Inferior parietal cortex (tissue), 1 donor: ENCODE results near the gene ARMC5.

Experiments
- DNase-seq: peaks from one replicate; pipeline ENCODE4 v3.0.0-alpha.2; 2016; ENCODE audit errors: extremely low spot score

ARMC5 gene

GRCh38 chr16:31461201-31461920 lies 2.1 kb downstream of the ARMC5 start:
- no peak for DNase-seq

DNA sequence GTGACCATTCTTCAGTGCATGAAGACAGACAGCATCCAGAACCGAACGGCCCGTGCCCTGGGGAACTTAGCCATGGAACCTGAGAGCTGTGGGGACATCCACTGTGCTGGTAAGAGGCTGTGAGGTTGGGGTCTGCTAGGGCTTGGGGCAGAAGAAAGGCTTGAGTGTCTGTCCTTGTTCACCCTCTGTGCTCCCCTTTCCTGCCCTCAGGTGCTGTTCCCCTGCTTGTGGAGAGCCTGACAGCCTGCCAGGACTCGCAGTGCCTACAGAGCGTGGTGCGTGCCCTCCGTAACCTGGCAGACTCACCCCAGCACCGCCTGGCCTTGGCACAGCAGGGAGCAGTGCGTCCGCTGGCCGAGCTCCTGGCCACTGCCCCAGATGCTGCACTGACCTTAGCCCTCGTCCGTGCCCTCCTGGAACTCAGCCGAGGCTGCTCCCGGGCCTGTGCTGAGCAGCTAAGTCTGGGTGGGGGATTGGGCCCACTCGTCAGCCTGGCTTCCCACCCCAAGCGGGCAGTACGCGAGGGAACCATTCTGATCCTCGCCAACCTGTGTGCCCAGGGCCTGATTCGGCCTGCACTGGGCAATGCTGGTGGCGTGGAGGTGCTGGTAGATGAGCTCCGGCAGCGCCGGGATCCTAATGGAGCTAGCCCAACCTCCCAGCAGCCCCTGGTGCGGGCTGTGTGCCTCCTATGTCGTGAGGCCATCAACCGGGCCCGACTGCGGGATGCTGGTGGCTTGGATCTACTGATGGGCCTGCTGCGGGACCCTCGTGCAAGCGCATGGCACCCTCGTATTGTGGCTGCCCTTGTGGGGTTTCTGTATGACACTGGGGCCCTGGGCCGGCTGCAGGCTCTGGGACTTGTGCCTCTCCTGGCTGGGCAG lies 2.9 kb downstream of the ARMC5 start:
- no peak for DNase-seq

DNA sequence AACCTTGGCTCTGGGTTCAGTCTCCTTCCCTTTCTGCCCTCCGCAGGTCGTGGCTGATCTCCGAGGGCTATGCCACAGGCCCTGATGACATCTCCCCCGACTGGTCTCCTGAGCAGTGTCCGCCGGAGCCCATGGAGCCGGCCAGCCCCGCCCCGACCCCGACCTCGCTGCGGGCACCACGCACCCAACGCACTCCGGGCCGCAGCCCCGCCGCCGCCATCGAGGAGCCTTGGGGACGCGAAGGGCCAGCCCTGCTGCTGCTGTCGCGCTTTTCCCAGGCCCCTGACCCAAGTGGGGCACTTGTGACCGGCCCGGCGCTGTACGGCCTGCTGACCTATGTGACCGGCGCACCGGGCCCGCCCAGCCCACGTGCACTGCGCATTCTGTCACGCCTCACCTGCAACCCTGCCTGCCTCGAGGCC lies 5.1 kb downstream of the ARMC5 start:
- DNase-seq: no peak

DNA sequence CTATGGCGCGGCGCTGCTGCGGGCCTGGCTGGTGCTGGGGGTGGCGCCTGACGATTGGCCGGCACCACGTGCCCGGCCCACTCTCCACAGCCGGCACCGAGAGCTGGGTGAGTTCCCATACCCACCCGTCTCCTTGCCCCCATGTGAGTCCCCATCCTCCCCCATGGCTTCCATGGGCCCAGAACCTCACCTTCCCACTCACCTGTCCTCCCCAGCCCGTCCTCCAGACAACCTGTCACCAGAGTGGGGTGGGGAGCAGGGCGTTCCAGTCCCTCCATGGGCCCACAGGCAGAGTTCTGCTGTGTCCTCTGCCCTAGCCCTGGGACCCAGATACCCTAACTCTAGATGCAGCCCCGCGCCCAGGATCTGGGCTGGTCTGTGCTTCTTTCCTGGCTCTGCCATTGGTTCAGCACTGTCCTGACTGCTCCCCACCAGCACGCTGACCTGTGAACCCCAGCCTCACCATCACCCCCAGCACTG lies 5.5 kb downstream of the ARMC5 start:
- no peak for DNase-seq

- DNase-seq: no peak
Measured at GRCh38 chr16:31465788-31466370, 6.6 kb downstream of the ARMC5 start.

DNA sequence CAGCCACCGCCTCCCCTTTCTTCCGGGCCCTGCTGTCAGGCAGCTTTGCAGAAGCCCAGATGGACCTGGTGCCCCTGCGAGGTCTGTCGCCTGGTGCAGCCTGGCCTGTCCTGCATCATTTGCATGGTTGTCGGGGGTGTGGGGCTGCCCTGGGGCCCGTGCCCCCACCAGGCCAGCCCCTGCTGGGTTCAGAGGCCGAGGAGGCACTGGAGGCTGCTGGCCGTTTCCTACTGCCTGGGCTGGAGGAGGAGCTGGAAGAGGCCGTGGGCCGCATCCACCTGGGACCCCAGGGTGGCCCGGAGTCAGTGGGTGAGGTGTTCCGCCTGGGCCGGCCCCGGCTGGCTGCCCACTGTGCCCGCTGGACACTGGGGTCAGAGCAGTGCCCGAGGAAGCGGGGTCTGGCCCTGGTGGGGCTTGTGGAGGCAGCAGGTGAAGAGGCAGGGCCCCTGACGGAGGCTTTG lies 7.1 kb downstream of the ARMC5 start:
- DNase-seq: no peak

DNA sequence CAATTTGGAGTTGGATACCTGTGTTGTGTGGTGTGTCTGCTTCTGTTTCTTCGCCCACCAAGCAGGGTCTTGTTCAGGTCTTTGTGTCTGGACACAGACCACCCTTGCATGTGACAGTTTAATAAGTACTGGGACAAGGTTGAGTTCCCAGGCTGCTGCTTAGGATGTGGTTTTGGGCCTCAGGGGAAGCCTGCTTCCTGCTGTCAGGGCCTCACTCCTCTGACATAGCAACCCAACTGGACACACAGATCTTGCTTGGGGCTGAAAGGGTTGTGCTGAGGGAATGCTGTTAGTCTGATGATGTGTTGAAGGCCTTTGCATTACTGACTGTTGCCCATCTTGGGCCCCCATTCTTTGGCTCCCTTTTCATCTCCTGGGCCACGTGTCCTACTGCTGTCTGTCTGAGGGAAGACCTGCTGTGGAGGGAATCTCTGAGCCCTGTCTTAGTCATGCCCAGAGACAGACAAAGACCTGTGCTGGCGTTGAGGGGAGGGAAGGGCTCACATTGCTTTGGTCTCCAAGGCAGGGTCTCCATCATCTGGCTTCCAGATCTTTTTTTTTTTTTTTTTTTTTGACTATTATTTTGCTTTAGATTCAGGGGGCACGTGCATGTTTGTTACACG lies 8.0 kb downstream of the ARMC5 start:
- DNase-seq: no peak

DNA sequence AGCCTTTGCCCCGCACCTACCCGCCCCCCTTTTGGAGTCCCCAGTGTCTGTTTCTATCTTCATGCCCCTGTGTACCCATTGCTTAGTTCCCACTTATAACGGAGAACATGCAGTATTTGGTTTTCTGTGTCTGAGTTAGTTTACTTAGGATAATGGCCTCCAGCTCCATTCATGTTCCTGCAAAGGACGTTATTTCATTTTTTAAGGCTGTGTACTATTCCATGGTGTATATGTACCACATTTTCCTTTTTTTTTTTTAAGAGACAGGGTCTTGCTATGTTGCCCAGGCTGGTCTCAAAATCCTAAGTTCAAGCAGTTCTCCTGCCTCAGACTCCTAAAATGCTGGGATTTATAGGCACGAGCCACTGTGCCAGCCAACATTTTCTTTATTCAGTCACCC lies 8.6 kb downstream of the ARMC5 start:
- DNase-seq: no peak

DNA sequence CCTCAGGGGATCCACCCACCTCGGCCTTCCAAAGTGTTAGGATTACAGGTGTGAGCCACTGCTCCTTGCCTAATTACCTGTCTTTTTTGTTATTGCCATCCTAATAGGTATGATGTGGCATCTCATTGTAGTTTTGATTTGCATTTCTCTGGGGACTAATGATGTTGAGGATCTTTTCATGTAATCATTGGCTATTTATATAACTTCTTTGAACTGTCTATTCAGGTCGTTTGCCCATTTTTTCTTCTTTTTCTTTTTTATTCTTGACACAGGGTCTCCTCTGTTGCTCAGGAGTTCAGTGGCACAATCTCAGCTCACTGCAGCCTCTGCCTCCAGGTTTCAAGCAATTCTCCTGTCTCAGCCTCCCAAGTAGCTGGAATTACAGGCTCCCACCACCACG lies 11.3 kb downstream of the ARMC5 start:
- no peak for DNase-seq

DNA sequence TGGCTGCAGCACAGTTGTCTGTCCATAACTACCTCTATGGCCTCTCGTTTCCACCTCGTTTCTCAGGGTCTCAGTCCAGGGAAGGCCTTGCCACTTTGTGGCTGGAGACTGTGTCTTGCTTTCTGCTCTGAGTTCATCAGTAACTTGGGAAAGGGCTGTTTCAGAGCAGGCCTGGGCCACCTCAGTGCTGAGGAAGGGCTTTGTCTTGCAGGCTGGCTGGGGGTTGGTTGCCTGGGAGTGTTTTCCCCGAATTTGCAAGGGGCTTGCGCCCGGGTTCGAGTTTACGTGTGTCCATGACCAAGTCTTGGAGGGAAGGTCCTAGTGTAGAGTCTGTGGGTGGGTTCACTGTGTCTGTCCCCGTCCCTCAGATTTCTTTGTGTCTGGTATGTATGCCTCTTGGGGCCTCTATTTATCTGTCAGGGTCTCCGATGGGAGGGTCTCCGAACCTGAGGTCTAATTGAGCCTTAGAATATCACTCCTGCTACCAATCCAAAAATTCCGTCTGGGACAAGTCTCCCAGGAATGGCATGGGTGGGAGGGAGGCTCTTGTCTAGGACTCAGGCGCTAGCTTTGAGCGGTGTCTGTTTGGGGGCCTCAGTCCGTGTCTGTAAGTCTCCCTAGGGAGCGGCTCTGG lies 12.1 kb downstream of the ARMC5 start:
- no peak for DNase-seq

DNA sequence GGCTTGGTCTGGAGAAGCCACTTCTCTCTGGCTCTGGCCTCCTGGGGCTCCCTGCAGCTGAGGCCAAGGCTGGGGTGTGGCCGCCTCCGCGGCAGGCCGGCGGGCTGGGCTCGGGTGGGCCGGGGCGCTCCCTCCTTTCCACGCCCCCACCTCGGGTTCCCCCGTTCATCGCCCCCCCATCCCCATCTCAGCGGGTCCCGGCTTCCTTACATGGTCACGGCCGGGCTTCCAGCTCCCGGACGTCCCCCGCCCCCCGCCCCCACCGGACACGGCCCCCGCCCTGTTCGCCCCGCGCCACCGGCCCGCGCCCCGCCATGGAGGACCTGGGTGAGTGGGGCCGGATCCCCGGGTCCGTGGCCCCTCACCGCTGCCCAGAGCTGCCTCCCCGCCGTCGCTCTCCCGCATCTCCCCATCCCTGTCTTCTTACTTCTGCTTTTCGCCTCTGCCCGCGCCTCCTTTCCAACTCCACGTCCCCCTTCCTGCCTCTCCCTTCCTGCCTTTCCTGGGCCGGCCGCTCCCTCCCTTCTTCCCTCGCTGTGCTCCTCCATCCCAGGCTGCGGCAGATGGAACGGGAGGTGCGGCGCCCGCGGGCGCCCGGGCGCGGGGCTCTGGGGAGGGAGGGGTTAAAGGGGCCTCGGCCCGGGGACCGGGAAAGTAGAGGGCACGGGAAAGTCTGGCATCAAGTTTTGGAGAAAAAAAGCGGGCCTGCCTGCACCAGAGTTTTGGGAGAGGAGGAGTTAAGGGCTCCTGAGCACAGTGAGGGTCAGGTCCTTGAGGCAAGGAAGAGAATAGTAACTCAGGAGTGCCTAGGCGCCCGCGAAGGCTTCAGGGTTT lies 12.8 kb downstream of the ARMC5 start, which contains the start of gene TGFB1I1:
Gene TGFB1I1, plus strand, starts transcription at position 278 of the 834 bp plus-strand sequence. Its CDS starts 37 bp downstream, at position 315.
- no peak for DNase-seq

- no peak for DNase-seq
Measured at GRCh38 chr16:31472709-31473203, 13.5 kb downstream of the ARMC5 start.

DNA sequence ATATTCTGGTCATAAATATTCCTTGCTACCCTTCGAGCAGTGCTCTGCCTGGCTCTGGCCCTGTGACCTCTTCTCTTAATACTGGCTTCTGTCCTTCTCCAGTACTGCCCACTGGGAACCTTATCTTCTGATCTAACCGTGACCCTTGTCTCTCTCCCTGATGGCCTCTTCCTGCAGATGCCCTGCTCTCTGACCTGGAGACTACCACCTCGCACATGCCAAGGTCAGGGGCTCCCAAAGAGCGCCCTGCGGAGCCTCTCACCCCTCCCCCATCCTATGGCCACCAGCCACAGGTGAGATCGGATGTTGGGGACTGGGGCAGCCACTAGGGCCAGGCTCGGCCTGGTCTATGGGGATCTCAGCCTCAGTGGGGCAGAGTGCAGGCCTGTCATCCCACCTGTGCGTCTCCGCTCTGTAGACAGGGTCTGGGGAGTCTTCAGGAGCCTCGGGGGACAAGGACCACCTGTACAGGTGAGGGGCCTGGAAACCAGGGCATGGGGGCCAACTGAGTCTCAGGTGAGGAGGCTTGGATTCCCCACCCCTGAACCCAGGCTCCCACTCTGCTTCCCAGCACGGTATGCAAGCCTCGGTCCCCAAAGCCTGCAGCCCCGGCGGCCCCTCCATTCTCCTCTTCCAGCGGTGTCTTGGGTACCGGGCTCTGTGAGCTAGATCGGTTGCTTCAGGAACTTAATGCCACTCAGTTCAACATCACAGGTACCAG lies 14.1 kb downstream of the ARMC5 start:
- DNase-seq: no peak

GRCh38 chr16:31474173-31474714 lies 14.9 kb downstream of the ARMC5 start:
- no peak for DNase-seq

DNA sequence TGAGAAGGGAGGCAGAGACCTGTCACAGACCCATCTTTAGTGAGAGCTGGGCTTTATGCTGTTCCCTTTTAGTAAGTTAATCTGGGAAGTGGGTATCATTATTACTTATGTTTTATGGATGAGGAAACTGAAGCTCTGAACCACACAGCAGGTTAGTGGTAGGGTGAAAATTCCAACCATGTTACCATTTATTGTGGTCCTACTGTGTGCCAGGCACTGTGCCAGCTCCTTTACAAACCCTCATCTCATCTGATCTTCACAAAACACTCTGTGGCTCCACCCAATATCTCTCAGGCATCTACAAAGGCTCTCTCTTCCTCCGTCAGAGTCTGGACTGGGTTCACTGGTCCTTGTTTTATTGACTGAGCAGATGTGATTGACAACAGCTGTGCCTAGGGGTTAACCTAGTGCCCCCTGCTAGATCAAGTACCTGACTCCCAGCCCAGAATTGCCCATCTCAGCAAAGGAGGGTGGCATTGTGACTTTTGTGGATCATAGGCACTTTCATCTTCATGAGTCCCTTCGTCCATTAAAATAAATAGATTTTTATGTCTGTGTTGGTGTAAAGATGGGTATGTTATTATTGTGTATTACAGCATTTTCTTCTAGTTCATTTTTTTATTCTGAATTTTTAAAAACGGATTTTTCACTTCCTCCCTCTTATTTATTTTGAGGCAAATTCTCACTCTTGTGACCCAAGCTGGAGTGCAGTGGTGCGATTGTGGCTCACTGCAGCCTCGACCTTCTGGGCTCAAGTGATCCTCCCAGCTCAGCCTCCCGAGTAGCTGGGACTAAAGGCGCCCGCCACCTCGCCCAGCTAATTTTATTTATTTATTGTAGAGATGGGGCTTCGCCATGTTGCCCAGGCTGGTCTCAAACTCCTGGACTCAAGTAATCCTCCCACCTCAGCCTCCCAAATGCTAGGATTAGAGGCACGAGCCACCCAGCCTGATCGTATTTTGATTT lies 15.8 kb downstream of the ARMC5 start:
- no peak for DNase-seq

DNA sequence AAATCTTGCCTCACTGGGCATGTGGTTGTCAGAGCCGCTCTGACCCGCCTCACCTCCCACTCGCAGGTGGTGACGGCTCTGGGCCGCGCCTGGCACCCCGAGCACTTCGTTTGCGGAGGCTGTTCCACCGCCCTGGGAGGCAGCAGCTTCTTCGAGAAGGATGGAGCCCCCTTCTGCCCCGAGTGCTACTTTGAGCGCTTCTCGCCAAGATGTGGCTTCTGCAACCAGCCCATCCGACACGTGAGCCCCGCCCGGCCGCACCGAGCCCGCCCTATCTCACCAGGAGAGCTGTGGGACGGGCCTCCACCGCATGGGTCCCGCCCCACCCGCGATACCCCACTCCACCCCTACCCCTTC lies 16.6 kb downstream of the ARMC5 start:
- no peak for DNase-seq

GRCh38 chr16:31476303-31477219 lies 17.3 kb downstream of the ARMC5 start:
- DNase-seq: no peak
